ENCODE measurements around the gene CCDC183. TPM values are rescaled to one million over a fixed set of nuclear protein-coding genes. Genes with fewer than 3 reads are reported as not detected.

CCDC183 gene
- total and polyA plus RNA-seq, 10 donors = 0.41 to 1.6 (median 0.69) TPM

DNA sequence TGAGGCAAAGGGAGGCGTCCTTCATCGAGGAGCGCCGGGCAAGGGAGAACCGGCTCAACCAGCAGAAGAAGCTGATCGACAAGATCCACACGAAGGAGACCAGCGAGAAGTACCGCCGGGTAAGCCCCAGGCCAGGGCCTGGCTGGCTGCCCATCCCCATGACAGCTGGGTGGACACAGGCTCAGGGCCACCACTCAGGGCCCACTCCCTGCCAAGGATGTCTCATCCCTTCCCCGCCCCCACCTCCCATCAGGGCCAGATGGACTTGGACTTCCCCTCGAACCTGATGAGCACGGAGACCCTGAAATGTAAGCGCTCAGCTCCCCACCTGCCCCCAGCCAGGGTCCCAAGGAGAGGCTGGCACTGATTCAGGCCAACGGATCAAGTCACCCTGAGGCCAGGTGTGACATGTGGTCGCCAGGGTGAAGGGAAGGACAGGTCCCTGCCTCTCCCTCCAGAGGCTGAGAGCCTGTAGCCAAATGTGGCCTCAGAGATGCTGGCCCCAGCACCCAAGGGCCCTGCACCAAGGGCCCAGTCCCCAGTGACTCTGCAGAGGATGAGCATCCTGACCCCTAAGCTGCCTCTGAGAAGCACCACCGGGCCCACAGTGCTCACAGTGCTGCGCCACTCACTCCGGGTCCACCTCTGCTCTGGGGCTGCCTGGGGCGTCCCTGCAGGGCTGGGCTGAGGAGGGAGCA, 8.5 kb downstream of the CCDC183 start:
- Histone ChIP-seq H3K27ac (no peak overlapping the region), H3K4me1 (peaks cover 34 to 61% (median 46%) of the 10 kb centered on the region in 6 donors), H3K9me3 (no peaks in the 10 kb centered on the region), H3K36me3 (peaks cover 0 to 27% (median 0%) of the 10 kb centered on the region in 6 donors), H3K27me3 (replicated peaks in 1 of 7) (peaks cover 0 to 31% (median 26%) of the 10 kb centered on the region in 7 donors), H3K4me3 (no peak overlapping the region)
- DNase-seq = no peak
- intact Hi-C loops (cut with DNase I; ENCODE audit: low total_unique reads) = no loop called here
- no peak for TF ChIP-seq POLR2A (IDR thresholded peaks at IDR 0.05)
- no peak for TF ChIP-seq POLR2AphosphoS5 (IDR thresholded peaks at IDR 0.05)
- TF ChIP-seq, protein P1, sequence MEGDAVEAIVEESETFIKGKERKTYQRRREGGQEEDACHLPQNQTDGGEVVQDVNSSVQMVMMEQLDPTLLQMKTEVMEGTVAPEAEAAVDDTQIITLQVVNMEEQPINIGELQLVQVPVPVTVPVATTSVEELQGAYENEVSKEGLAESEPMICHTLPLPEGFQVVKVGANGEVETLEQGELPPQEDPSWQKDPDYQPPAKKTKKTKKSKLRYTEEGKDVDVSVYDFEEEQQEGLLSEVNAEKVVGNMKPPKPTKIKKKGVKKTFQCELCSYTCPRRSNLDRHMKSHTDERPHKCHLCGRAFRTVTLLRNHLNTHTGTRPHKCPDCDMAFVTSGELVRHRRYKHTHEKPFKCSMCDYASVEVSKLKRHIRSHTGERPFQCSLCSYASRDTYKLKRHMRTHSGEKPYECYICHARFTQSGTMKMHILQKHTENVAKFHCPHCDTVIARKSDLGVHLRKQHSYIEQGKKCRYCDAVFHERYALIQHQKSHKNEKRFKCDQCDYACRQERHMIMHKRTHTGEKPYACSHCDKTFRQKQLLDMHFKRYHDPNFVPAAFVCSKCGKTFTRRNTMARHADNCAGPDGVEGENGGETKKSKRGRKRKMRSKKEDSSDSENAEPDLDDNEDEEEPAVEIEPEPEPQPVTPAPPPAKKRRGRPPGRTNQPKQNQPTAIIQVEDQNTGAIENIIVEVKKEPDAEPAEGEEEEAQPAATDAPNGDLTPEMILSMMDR (IDR thresholded peaks at IDR 0.05 in 8 of 11, conservative IDR thresholded peaks at IDR 0.05 in 3 of 11) = no peak
- WGBS, 5 donors = 93 to 95% (median 93%) methylated on average over 14 to 20 of the region's 20 CpGs

DNA sequence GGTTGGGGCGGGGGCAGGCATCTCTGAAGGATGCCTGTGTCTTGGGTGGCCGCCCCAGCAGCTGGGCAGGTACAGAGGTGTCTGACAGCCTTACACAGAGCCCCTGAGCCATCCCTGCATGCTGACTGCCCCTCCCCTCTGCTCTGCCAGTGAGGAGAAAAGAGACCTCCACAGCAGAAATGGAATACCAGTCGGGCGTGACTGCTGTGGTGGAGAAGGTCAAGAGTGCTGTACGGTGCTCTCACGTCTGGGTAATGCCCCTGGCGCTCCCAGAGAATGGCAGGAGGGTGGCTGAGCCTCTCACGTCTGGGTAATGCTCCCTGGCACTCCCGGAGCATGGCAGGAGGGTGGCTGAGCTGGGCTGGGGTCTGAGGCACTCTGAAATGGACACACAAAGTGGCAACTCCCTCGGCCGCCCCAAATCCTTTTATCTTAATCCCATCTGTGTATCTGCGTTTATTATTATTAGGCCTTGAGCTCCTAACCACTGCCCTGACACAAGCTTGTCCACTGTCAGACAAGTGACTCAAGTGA, 9.1 kb downstream of the CCDC183 start:
- Histone ChIP-seq H3K27ac (no peak overlapping the region), H3K27me3 (replicated peaks in 1 of 7) (peaks cover 0 to 25% (median 20%) of the 10 kb centered on the region in 7 donors), H3K36me3 (peaks cover 0 to 33% (median 0%) of the 10 kb centered on the region in 6 donors), H3K4me1 (peaks cover 35 to 61% (median 46%) of the 10 kb centered on the region in 6 donors), H3K9me3 (no peaks in the 10 kb centered on the region), H3K4me3 (no peak overlapping the region)
- WGBS, 5 donors = 87 to 97% (median 95%) methylated on average over 10 to 12 of the region's 12 CpGs
- no peak for DNase-seq
- TF ChIP-seq, protein P1 (IDR thresholded peaks at IDR 0.05 in 8 of 11, conservative IDR thresholded peaks at IDR 0.05 in 3 of 11) = no peak
- TF ChIP-seq POLR2A (IDR thresholded peaks at IDR 0.05) = no peak
- TF ChIP-seq POLR2AphosphoS5 (IDR thresholded peaks at IDR 0.05) = no peak
- intact Hi-C loops (cut with DNase I; ENCODE audit: low total_unique reads) = no loop called here

DNA sequence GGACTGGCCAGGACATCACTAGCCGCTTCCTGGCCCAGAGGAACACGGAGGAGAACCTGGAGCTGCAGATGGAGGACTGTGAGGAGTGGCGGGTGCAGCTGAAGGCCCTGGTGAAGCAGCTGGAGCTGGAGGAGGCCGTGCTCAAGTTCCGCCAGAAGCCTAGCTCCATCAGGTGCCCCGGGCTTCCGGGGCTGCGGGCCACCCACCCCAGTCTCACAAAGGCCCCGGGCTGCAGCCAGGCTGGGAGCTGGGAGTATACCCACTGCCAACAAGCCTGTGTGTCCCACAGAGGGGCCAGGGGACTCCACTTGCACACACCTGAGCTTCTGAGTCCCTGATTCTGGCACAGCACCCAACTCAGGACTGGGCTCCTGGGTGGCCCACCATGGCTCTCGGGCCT, 9.9 kb downstream of the CCDC183 start:
- intact Hi-C loops (cut with DNase I; ENCODE audit: low total_unique reads) = no loop called here
- no peak for DNase-seq
- peaks cover 0 to 41% (median 2%) of the 10 kb centered on the region in 6 donors for H3K36me3 ChIP-seq

More for the DNA sequence above, 9.9 kb downstream of the CCDC183 start:
- no peak for TF ChIP-seq POLR2AphosphoS5 (IDR thresholded peaks at IDR 0.05)
- no peak for TF ChIP-seq POLR2A (IDR thresholded peaks at IDR 0.05)
- TF ChIP-seq, protein P1 (IDR thresholded peaks at IDR 0.05 in 8 of 11, conservative IDR thresholded peaks at IDR 0.05 in 3 of 11) = no peak
- H3K9me3 ChIP-seq = no peaks in the 10 kb centered on the region
- peaks cover 33 to 61% (median 44%) of the 10 kb centered on the region in 6 donors for H3K4me1 ChIP-seq
- no peak overlapping the region for H3K4me3 ChIP-seq
- WGBS, 5 donors = 91 to 96% (median 96%) methylated on average over 7 to 10 of the region's 10 CpGs
- H3K27me3 ChIP-seq (replicated peaks in 1 of 7) = peaks cover 0 to 17% (median 12%) of the 10 kb centered on the region in 7 donors
- no peak overlapping the region for H3K27ac ChIP-seq

All from spleen (tissue), 11 donors.